HepG2 (cell line): Measurements from ENCODE around the gene KCNQ1OT1. TPM values are rescaled to one million over a fixed set of nuclear protein-coding genes. Genes with fewer than 3 reads are reported as not detected.

Experiments
- ATAC-seq: fragments of 200-7000 bp; cut with Tn5 transposase; 3 replicates; pipeline ENCODE4 v1.9.1; 2020; ENCODE audit warnings: mild to moderate bottlenecking, moderate library complexity
- BruUV-seq: library from RNA; stranded (reverse); fragments of 400-500 nt; replicated peaks from 2 replicates; lab custom pipeline; 2021; lab: Mats Ljungman, UMichigan
- CTCF ChIA-PET: fragments of 300-600 bp; formaldehyde crosslinking; extraction: SDS; loops from one replicate; lab custom pipeline; 2021; ENCODE audit warnings: low total read pairs, inconsistent platforms, low intra/inter-chr PET ratio; lab: Yijun Ruan, JAX
- POLR2A ChIA-PET: fragments of 350-600 bp; sonication (Branson Sonifier 250); formaldehyde crosslinking; loops from one replicate; lab custom pipeline; 2020; ENCODE audit warnings: antibody characterized with exemption, inconsistent platforms; lab: Yijun Ruan, JAX
- DNase-seq: peaks from one replicate; pipeline ENCODE4 v3.0.0-alpha.2; 2015; ENCODE audit warnings: low spot score
- FAIRE-seq: peaks from 3 replicates; lab custom pipeline; 2011; peaks lifted over from hg19 to GRCh38; lab: Jason Lieb, UNC
- H2AFZ ChIP-seq: one replicate; pipeline ENCODE4 v1.6.1; 2011; ENCODE audit warnings: low read length, inconsistent platforms
- H3K27ac ChIP-seq: fragments of 300-600 bp; 3 replicates; pipeline ENCODE4 v1.8.0; 2011; ENCODE audit warnings: mixed run types, mild to moderate bottlenecking, mixed read lengths, low read length, inconsistent platforms; ENCODE audit not compliant: insufficient read depth; ENCODE audit errors: extremely low read length
- H3K27me3 ChIP-seq, 2 experiments: fragments of 200-600 bp in 1 of 2; 2 replicates in 1 of 2; 3 replicates in 1 of 2; pipeline versions ENCODE4 v1.6.0 to v1.8.0; 2011; ENCODE audit warnings: low read length in 2 of 2, mild to moderate bottlenecking in 2 of 2, moderate library complexity in 2 of 2, inconsistent platforms in 1 of 2; ENCODE audit not compliant: insufficient read depth in 2 of 2, control insufficient read depth in 1 of 2
- H3K36me3 ChIP-seq, 2 experiments: fragments of 200-600 bp in 1 of 2; replicated peaks in 1 of 2; 2 replicates in 1 of 2; 3 replicates in 1 of 2; pipeline versions ENCODE4 v1.5.1 to v1.8.0; 2011; ENCODE audit warnings: low read length in 2 of 2, inconsistent platforms in 1 of 2; ENCODE audit not compliant: insufficient read depth in 2 of 2, control insufficient read depth in 1 of 2
- H3K4me1 ChIP-seq: 2 replicates; pipeline ENCODE4 v1.5.1; 2012; ENCODE audit warnings: low read length, inconsistent platforms; ENCODE audit not compliant: insufficient read depth
- H3K4me2 ChIP-seq: 2 replicates; pipeline ENCODE4 v1.6.0; 2011; ENCODE audit warnings: low read depth, low read length, inconsistent platforms
- H3K4me3 ChIP-seq, 3 experiments: fragments of 200-600 bp in 1 of 3; sonication (generic), shearing (Covaris generic) in 1 of 3; replicated peaks in 1 of 3; 2 replicates each; pipeline ENCODE4 v1.5.1; 2011 to 2016; ENCODE audit warnings: low read length in 3 of 3, inconsistent platforms in 2 of 3, low read depth in 2 of 3, mild to moderate bottlenecking in 2 of 3, control low read depth in 1 of 3, mixed read lengths in 1 of 3; ENCODE audit not compliant: insufficient read depth in 1 of 3
- H3K79me2 ChIP-seq: one replicate; pipeline ENCODE4 v1.6.1; 2011; ENCODE audit warnings: low read length, inconsistent platforms; ENCODE audit not compliant: insufficient read depth
- H3K9ac ChIP-seq: 2 replicates; pipeline ENCODE4 v1.6.0; 2011; ENCODE audit warnings: mild to moderate bottlenecking, low read depth, low read length, inconsistent platforms; ENCODE audit not compliant: insufficient read depth
- H3K9me3 ChIP-seq: 2 replicates; pipeline ENCODE4 v1.5.1; 2012; ENCODE audit warnings: mild to moderate bottlenecking, low read length
- H4K20me1 ChIP-seq: 2 replicates; pipeline ENCODE4 v1.6.0; 2011; ENCODE audit warnings: inconsistent platforms, mild to moderate bottlenecking, low read length, moderate library complexity; ENCODE audit not compliant: insufficient read depth
- AGO2 ChIP-seq: fragments of 200-400 bp; formaldehyde crosslinking; optimal IDR thresholded peaks from 2 replicates; pipeline ENCODE3; 2017; ENCODE audit warnings: mild to moderate bottlenecking, low read depth, low read length, moderate library complexity
- CBX2 ChIP-seq, 2 experiments: fragments of 200-600 bp in 1 of 2; sonication (generic); formaldehyde crosslinking in 1 of 2; IDR thresholded peaks; 2 replicates each; pipeline versions ENCODE4 v1.7.0 to v1.8.1; 2018 to 2022; ENCODE audit warnings: low read depth in 2 of 2, low read length in 1 of 2, mild to moderate bottlenecking in 1 of 2, missing genetic modification reagents in 1 of 2
- JUN ChIP-seq: sonication (generic); formaldehyde crosslinking; IDR thresholded peaks from 2 replicates; pipeline ENCODE4 v1.4.0; 2020; ENCODE audit warnings: mild to moderate bottlenecking, missing genetic modification reagents
- MAFK ChIP-seq, 2 experiments: IDR thresholded peaks in 1 of 2; conservative IDR thresholded peaks in 1 of 2; 2 replicates each; pipeline ENCODE4 v1.6.1; 2011; ENCODE audit warnings: improper control_type of control experiment in 2 of 2, low read length in 2 of 2
- PAF1 ChIP-seq: IDR thresholded peaks from 2 replicates; pipeline ENCODE4 v1.6.1; 2016; ENCODE audit warnings: missing genetic modification reagents, missing compliant biosample characterization
- POLR2G ChIP-seq: fragments of 200-400 bp; formaldehyde crosslinking; IDR thresholded peaks from 2 replicates; pipeline ENCODE4 v1.6.1; 2018; ENCODE audit warnings: mild to moderate bottlenecking, low read depth, low read length, moderate library complexity
- RBM22 ChIP-seq: fragments of 200-400 bp; formaldehyde crosslinking; optimal IDR thresholded peaks from 2 replicates; pipeline ENCODE3; 2017; ENCODE audit warnings: mild to moderate bottlenecking, low read length, moderate library complexity
- TEAD3 ChIP-seq: optimal IDR thresholded peaks from 2 replicates; pipeline ENCODE3; 2016; ENCODE audit warnings: borderline replicate concordance
- TFDP1 ChIP-seq: IDR thresholded peaks from 2 replicates; pipeline ENCODE4 v1.6.1; 2016; ENCODE audit warnings: missing compliant biosample characterization, missing genetic modification reagents, borderline replicate concordance
- ZBTB21 ChIP-seq: sonication (generic); formaldehyde crosslinking; IDR thresholded peaks from 2 replicates; pipeline ENCODE4 v1.4.0; 2020; ENCODE audit warnings: missing genetic modification reagents
- ZNF263 ChIP-seq: sonication (generic); formaldehyde crosslinking; IDR thresholded peaks from 2 replicates; pipeline ENCODE4 v1.4.0; 2020; ENCODE audit warnings: missing genetic modification reagents
- ZUFSP ChIP-seq: sonication (generic); formaldehyde crosslinking; IDR thresholded peaks from 2 replicates; pipeline ENCODE4 v1.9.0; 2021; ENCODE audit warnings: missing genetic modification reagents, mild to moderate bottlenecking, borderline replicate concordance
- WGBS: methylation state at CpG from one replicate; pipeline ENCODE4 v1.1.6; 2017; ENCODE audit warnings: low lambda C conversion rate; 5-methylcytosine and 5-hydroxymethylcytosine counted together
- in situ Hi-C: cut with HindIII; loops from 2 replicates; pipeline ENCODE4 v1.10.0; 2017; ENCODE audit warnings: low pct_unique_long_range_greater_than_20kb; ENCODE audit not compliant: extremely low pct_ligation_motif_present
- intact Hi-C: fragments of 100-400 bp; cut with micrococcal nuclease; formaldehyde crosslinking; loops from one replicate; pipeline ENCODE4 v1.10.0; 2022; ENCODE audit not compliant: unreplicated experiment
- polyA plus RNA-seq, 8 experiments: library from polyadenylated mRNA; depleted of rRNA in 3 of 8; stranded (reverse) in 7 of 8; unstranded in 1 of 8; fragments of >200 nt; fragmentation: Illumina TruSeq in 4 of 8; extraction: Trizol in 4 of 8; gene quantifications; 2 replicates each; pipeline versions ENCODE4 v1.2.1 to v1.2.3, GENCODE V29; 2011 to 2016; ENCODE audit warnings: low read depth in 4 of 8, missing spikeins in 1 of 8, mixed read lengths in 1 of 8; ENCODE audit not compliant: insufficient read depth in 1 of 8
- total RNA-seq, 5 experiments: library from RNA; depleted of rRNA; stranded (reverse); fragments of >200 nt; fragmentation: Illumina TruSeq; extraction: Trizol; gene quantifications; 2 replicates each; pipeline ENCODE4 v1.2.3, GENCODE V29; 2016; ENCODE audit warnings: low read depth in 1 of 5

KCNQ1OT1 gene
- total and polyA plus RNA-seq, 2 of the 13 experiments (the other 11 are each of a cell fraction or from before 2014, with no cell fraction given) = 1.3 to 18.9 TPM

DNA sequence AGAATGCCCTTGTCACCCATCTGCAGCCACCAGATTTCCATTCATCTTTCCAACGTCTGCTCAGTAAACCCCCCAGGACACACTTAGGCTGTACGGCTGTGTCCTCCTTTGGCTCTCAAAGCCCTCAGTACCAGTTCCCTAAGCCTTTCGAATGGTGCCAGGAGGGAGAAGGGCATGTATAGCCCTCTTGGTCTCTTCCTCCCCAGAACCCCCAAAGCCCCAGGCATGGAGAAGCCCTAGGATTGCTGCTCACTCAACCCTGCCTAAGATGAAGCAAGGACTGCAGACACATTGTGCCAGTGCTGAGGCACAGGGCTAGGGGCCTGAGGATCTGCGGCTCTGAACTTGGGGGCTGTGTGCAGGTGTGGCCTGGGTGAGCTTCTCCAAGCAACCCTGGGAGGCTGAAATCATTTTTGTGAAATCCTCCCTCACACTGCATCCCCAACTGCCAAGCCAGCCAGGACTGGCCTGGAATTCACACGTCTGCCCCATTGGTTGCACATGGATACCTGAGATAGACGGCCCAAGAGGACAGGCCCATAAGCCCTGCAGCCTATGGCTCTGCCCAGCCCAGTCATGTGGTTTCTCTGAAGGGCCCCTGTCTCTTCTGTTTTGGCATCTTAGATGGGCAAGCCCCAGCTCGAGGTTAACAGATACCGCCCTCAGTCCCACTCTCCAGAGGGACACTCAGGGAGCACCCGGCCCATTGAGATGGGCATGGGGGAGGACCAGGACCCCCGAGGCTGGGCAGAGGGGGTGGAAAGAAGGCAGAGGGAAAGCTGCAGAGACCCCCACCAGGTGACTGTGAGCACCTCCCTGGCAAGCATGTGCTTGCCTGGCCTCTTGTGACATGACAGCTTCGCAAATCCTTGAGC is 34.0 kb downstream of the KCNQ1OT1 start:
- Histone ChIP-seq H4K20me1 (peaks cover 95% of the 10 kb centered on the region), H3K9ac (no peak overlapping the region), H3K27me3 (no peaks in the 10 kb centered on the region), H3K79me2 (peaks cover 61% of the 10 kb centered on the region), H3K27ac (no peak overlapping the region), H3K4me1 (peaks cover 81% of the 10 kb centered on the region), H3K9me3 (no peaks in the 10 kb centered on the region), H2AFZ (no peak overlapping the region), H3K4me3 (no peak overlapping the region), H3K36me3 (peaks cover 27 to 82% of the 10 kb centered on the region in 2 experiments), H3K4me2 (no peak overlapping the region)
- ChIA-PET CTCF (no interaction called here), POLR2A (no interaction called here)
- ATAC-seq (no peak), FAIRE-seq (no peak), DNase-seq (no peak)
- intact Hi-C loops (no loop called here), in situ Hi-C loops (loop anchor here (10.0 kb wide), 1 partner anchor 131 kb away; no protein-coding TSS in a partner anchor)
- 99% methylated on average over 10 of the region's 11 CpGs for WGBS
- no TSS peak for BruUV-seq
- TF ChIP-seq PAF1 (CRISPR knock-in tag) (0 out of 2 replicates have a peak, but pooled peaks have one; percentile 45), CBX2 (IDR thresholded peaks at IDR 0.05; ENCODE audit: low read depth, low read length) (no peak), CBX2 (CRISPR knock-in tag; IDR thresholded peaks at IDR 0.05; ENCODE audit: low read depth) (no peak), POLR2G (peak; percentile 58), ZBTB21 (CRISPR knock-in tag) (no peak), TFDP1 (CRISPR knock-in tag) (no peak), AGO2 (peak; percentile 81), JUN (0 out of 2 replicates have a peak, but pooled peaks have one; percentile 29), ZNF263 (CRISPR knock-in tag) (0 out of 2 replicates have a peak, but pooled peaks have one; percentile 18), ZUFSP (CRISPR knock-in tag) (no peak), TEAD3 (no peak), RBM22 (peak; percentile 6), MAFK (conservative IDR thresholded peaks at IDR 0.05 in 1 of 2, IDR thresholded peaks at IDR 0.05 in 1 of 2; ENCODE audit: low read length in 2 of 2) (no peak)
